NCI-H460 (cell line): ENCODE measurements around the gene R3HDM1. TPM values are rescaled to one million over a fixed set of nuclear protein-coding genes. Genes with fewer than 3 reads are reported as not detected.
"Not testable (repeated sequence)": the region's sequence is repeated elsewhere in the genome, so short reads cannot be mapped to it uniquely, and the experiment has no call there.

ENCODE experiments used
- DNase-seq: peaks from one replicate; pipeline ENCODE4 v3.0.0-alpha.2; 2016; ENCODE audit warnings: low read depth; ENCODE audit errors: extremely low read depth
- total RNA-seq: library from RNA; depleted of rRNA; stranded (reverse); fragments of >200 nt; shearing (Covaris generic); gene quantifications from 2 replicates; pipeline ENCODE4 v1.2.3, GENCODE V29; 2014

Gene R3HDM1
- total RNA-seq, 1 experiment from 2014 or later, result 23.6 TPM

GRCh38 chr2:135701442-135701841 lies 170.2 kb downstream of the R3HDM1 start:
- DNase-seq, result no peak

- no peak for DNase-seq
Measured at GRCh38 chr2:135703300-135703699, 172.0 kb downstream of the R3HDM1 start.

- DNase-seq, result not testable (repeated sequence)
Measured at GRCh38 chr2:135704075-135704474, 172.8 kb downstream of the R3HDM1 start.

- no peak for DNase-seq
Measured at GRCh38 chr2:135708159-135708558, 176.9 kb downstream of the R3HDM1 start.

- peak; percentile 51 for DNase-seq
Measured at GRCh38 chr2:135709992-135710391, 178.7 kb downstream of the R3HDM1 start.

- DNase-seq, result not testable (repeated sequence)
Measured at GRCh38 chr2:135715086-135715485, 183.8 kb downstream of the R3HDM1 start.

- DNase-seq, result no peak
Measured at GRCh38 chr2:135728064-135728743, 196.9 kb downstream of the R3HDM1 start.

- DNase-seq, result no peak
Measured at GRCh38 chr2:135732561-135732960, 201.3 kb downstream of the R3HDM1 start.

GRCh38 chr2:135733045-135733444 lies 201.8 kb downstream of the R3HDM1 start:
- DNase-seq, result no peak

- DNase-seq, result no peak
Measured at GRCh38 chr2:135736546-135736945, 205.3 kb downstream of the R3HDM1 start.

- no peak for DNase-seq
Measured at GRCh38 chr2:135740206-135740605, 208.9 kb downstream of the R3HDM1 start.

- DNase-seq, result no peak
Measured at GRCh38 chr2:135741043-135741394, 209.7 kb downstream of the R3HDM1 start.

- peak; percentile 99 for DNase-seq
Measured at GRCh38 chr2:135741395-135742324, 210.4 kb downstream of the R3HDM1 start, which contains the start of gene UBXN4. Gene UBXN4 (plus strand): TSS chr2:135741855. CDS start chr2:135741930, 75 bp downstream.

- DNase-seq, result peak; percentile 46
Measured at GRCh38 chr2:135742325-135742757, 211.1 kb downstream of the R3HDM1 start.

GRCh38 chr2:135743860-135744259 lies 212.6 kb downstream of the R3HDM1 start:
- no peak for DNase-seq

GRCh38 chr2:135744760-135745314 lies 213.6 kb downstream of the R3HDM1 start:
- DNase-seq, result no peak

- DNase-seq, result no peak
Measured at GRCh38 chr2:135745545-135745944, 214.3 kb downstream of the R3HDM1 start.

GRCh38 chr2:135755573-135755972 lies 224.3 kb downstream of the R3HDM1 start:
- DNase-seq, result no peak

GRCh38 chr2:135756692-135757091 lies 225.4 kb downstream of the R3HDM1 start:
- DNase-seq, result no peak

- DNase-seq, result no peak
Measured at GRCh38 chr2:135762022-135762421, 230.7 kb downstream of the R3HDM1 start.

- no peak for DNase-seq
Measured at GRCh38 chr2:135762530-135762929, 231.2 kb downstream of the R3HDM1 start.
